Upper lobe of right lung (tissue), 1 donor: ENCODE data around the gene RNF31. TPM values are rescaled to one million over a fixed set of nuclear protein-coding genes. Genes with fewer than 3 reads are reported as not detected.
"Not testable (repeated sequence)": the region's sequence is repeated elsewhere in the genome, so short reads cannot be mapped to it uniquely, and the experiment has no call there.

Source experiments
- ATAC-seq: fragments of 200-7000 bp; cut with Tn5 transposase; one replicate; pipeline ENCODE4 v1.9.1; 2020; ENCODE audit warnings: mild to moderate bottlenecking, moderate library complexity
- DNase-seq: peaks from one replicate; pipeline ENCODE4 v3.0.0-alpha.2; 2020
- H3K27ac ChIP-seq: fragments of 200-600 bp; one replicate; pipeline ENCODE4 v1.8.0; 2022
- H3K27me3 ChIP-seq: fragments of 200-600 bp; one replicate; pipeline ENCODE4 v1.8.0; 2022; ENCODE audit warnings: mild to moderate bottlenecking
- H3K36me3 ChIP-seq: fragments of 200-600 bp; one replicate; pipeline ENCODE4 v1.8.0; 2022
- H3K4me1 ChIP-seq: fragments of 200-600 bp; one replicate; pipeline ENCODE4 v1.8.0; 2022
- H3K4me3 ChIP-seq: fragments of 200-600 bp; one replicate; pipeline ENCODE4 v1.8.0; 2022; ENCODE audit warnings: mild to moderate bottlenecking
- H3K9me3 ChIP-seq: fragments of 200-600 bp; one replicate; pipeline ENCODE4 v1.8.0; 2022
- intact Hi-C: fragments of 100-400 bp; cut with DNase I; formaldehyde crosslinking; loops from one replicate; pipeline ENCODE4 v1.11.0; 2022
- total RNA-seq: library from RNA; stranded (reverse); fragmentation: NEBNext Ultra II Directional; extraction: Animal tissue kit (Norgen Biotek cat#: 25700); gene quantifications from one replicate; pipeline ENCODE4 v1.2.1, GENCODE V29; 2021
- TF ChIP-seq, protein P1 (sequence below): fragments of 200-600 bp; IDR thresholded peaks from one replicate; pipeline ENCODE4 v1.8.0; 2022; ENCODE audit warnings: antibody characterized with exemption
- donor health status: DM: no; HTN: yes; CAD: no; lungs with severe emphysema.

The RNF31 gene
- total RNA-seq, 1 donor from 2014 or later = 52.3 TPM

- TF ChIP-seq, protein P1, sequence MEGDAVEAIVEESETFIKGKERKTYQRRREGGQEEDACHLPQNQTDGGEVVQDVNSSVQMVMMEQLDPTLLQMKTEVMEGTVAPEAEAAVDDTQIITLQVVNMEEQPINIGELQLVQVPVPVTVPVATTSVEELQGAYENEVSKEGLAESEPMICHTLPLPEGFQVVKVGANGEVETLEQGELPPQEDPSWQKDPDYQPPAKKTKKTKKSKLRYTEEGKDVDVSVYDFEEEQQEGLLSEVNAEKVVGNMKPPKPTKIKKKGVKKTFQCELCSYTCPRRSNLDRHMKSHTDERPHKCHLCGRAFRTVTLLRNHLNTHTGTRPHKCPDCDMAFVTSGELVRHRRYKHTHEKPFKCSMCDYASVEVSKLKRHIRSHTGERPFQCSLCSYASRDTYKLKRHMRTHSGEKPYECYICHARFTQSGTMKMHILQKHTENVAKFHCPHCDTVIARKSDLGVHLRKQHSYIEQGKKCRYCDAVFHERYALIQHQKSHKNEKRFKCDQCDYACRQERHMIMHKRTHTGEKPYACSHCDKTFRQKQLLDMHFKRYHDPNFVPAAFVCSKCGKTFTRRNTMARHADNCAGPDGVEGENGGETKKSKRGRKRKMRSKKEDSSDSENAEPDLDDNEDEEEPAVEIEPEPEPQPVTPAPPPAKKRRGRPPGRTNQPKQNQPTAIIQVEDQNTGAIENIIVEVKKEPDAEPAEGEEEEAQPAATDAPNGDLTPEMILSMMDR = no peak
- no peaks in the 10 kb centered on the region for H3K9me3 ChIP-seq
- no peak overlapping the region for H3K27ac ChIP-seq
- H3K4me3 ChIP-seq = no peak overlapping the region
- H3K4me1 ChIP-seq = no peaks in the 10 kb centered on the region
- DNase-seq (no peak), ATAC-seq (no peak)
- peaks cover 35% of the 10 kb centered on the region for H3K36me3 ChIP-seq
- H3K27me3 ChIP-seq = no peaks in the 10 kb centered on the region
- intact Hi-C loops = loop anchor here (10.0 kb wide), 1 partner anchor 46 kb away; the partner anchor contains the start of gene CARMIL3
Measured at GRCh38 chr14:24100982-24101494, 46.3 kb upstream of the RNF31 start.

DNA sequence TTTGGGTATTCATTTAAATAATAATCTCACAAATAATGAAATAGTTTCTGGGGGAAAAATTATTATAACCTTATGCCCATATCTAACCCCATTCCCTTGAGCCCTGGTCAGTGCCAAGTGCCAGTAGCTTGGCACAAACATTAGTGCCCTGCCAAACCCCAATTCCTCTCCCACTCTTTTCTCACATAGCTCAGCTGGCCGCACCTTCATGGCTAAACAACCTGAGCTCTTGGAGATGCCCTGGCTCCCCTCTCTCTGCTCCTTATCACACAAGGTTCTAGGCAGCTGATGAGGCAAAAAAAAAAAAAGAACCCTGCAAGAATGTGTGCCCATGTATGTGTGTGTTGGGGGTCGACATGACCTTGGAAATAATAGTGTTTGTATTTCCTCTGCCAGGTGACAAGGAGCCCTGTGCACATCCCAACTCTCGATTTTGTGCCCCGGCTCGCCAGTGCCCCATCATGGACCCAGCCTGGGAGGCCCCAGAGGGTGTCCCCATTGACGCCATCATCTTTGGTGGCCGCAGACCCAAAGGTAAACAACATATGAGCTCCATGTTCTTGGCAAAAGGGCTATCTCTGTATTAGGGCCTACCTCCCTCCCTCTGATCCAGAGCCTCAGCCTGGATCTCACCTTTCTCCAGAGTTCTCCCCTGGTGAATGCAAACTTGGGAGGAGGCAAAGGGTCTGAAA is 44.8 kb upstream of the RNF31 start:
- ATAC-seq (no peak), DNase-seq (no peak)
- Histone ChIP-seq H3K27ac (no peak overlapping the region), H3K36me3 (peaks cover 35% of the 10 kb centered on the region), H3K9me3 (no peaks in the 10 kb centered on the region), H3K4me1 (no peaks in the 10 kb centered on the region), H3K27me3 (no peaks in the 10 kb centered on the region), H3K4me3 (no peak overlapping the region)
- intact Hi-C loops = loop anchor here (10.0 kb wide), 1 partner anchor 48 kb away; the partner anchor contains the start of gene CARMIL3
- TF ChIP-seq, protein P1 = no peak

DNA sequence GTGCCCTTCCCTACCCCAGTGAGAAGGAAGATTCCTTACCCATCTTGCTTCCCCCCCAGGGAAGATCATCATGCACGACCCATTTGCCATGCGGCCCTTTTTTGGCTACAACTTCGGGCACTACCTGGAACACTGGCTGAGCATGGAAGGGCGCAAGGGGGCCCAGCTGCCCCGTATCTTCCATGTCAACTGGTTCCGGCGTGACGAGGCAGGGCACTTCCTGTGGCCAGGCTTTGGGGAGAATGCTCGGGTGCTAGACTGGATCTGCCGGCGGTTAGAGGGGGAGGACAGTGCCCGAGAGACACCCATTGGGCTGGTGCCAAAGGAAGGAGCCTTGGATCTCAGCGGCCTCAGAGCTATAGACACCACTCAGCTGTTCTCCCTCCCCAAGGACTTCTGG is 43.8 kb upstream of the RNF31 start:
- TF ChIP-seq, protein P1 = no peak
- ATAC-seq = no peak
- Histone ChIP-seq H3K4me3 (no peak overlapping the region), H3K4me1 (peaks cover 2% of the 10 kb centered on the region), H3K27me3 (no peaks in the 10 kb centered on the region), H3K9me3 (no peaks in the 10 kb centered on the region), H3K27ac (no peak overlapping the region), H3K36me3 (peaks cover 27% of the 10 kb centered on the region)
- DNase-seq = no peak
- intact Hi-C loops = loop anchor here (10.0 kb wide), 1 partner anchor 49 kb away; the partner anchor contains the start of gene CARMIL3

DNA sequence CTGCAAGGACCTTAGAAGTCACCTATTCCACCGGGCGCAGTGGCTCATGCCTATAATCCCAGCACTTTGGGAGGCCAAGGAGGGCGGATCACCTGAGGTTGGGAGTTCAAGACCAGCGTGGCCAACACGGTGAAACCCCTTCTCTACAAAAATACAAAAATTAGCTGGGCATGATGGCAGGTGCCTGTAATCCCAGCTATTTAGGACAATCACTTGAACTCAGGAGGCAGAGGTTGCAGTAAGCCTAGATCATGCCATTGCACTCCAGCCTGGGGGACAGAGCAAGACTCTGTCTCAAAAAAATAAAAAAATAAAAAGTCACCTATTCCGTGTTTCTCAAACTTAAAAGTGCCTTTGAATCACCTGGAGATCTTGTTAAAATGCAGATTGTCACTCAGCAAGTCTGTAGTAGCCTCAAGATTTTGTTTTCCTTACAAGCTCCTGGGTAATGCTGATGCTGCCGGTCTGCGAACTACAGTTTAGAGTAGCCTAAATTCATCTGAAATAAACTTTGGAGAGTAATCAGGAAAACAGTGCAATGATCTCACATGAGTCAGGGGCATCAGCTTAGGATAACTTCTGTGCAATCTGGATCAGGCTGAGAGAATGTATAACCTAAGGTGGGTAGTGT is 41.6 kb upstream of the RNF31 start:
- not testable (repeated sequence) for ATAC-seq, H3K27me3 ChIP-seq, H3K36me3 ChIP-seq, H3K4me3 ChIP-seq, H3K9me3 ChIP-seq, DNase-seq, H3K27ac ChIP-seq
- peaks cover 10% of the 10 kb centered on the region for H3K4me1 ChIP-seq
- intact Hi-C loops = loop anchor here (10.0 kb wide), 1 partner anchor 51 kb away; the partner anchor contains the start of gene CARMIL3

- no peaks in the 10 kb centered on the region for H3K9me3 ChIP-seq
- H3K36me3 ChIP-seq = no peaks in the 10 kb centered on the region
- H3K4me3 ChIP-seq = no peak overlapping the region
- TF ChIP-seq, protein P1 = no peak
- no peak for DNase-seq
- no peak for ATAC-seq
- intact Hi-C loops = loop anchor here (10.0 kb wide), 1 partner anchor 52 kb away; the partner anchor contains the start of gene CARMIL3
- peaks cover 10% of the 10 kb centered on the region for H3K4me1 ChIP-seq
- no peaks in the 10 kb centered on the region for H3K27me3 ChIP-seq
- no peak overlapping the region for H3K27ac ChIP-seq
Measured at GRCh38 chr14:24106672-24107271, 40.5 kb upstream of the RNF31 start.
